Measurements from ENCODE around the gene ADARB2. TPM values are rescaled to one million over a fixed set of nuclear protein-coding genes. Genes with fewer than 3 reads are reported as not detected.

Gene ADARB2
- total and polyA plus RNA-seq, 2 experiments from 2014 or later, result 1.6 to 3.1 TPM

DNA sequence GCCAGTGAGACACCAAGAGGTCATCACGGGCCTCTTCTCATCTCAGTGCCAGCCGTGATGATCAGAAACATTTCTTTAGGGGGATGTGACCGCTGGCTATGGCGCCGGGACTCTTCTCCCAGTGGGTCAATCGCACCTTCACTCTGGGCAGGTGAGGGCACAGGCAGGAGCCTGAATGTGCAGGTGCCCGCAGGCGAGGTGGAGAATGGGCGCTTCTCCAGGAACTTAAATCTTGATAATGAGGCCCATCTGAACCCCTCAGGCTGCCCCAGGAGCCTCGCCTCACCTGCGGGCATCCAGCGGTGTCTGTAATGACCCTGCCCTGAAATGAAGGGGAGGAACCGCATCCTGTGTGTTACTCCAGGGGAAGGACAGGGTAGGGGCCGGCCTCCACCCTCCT, 204.7 kb downstream of the ADARB2 start:
- TF ChIP-seq, protein P1, sequence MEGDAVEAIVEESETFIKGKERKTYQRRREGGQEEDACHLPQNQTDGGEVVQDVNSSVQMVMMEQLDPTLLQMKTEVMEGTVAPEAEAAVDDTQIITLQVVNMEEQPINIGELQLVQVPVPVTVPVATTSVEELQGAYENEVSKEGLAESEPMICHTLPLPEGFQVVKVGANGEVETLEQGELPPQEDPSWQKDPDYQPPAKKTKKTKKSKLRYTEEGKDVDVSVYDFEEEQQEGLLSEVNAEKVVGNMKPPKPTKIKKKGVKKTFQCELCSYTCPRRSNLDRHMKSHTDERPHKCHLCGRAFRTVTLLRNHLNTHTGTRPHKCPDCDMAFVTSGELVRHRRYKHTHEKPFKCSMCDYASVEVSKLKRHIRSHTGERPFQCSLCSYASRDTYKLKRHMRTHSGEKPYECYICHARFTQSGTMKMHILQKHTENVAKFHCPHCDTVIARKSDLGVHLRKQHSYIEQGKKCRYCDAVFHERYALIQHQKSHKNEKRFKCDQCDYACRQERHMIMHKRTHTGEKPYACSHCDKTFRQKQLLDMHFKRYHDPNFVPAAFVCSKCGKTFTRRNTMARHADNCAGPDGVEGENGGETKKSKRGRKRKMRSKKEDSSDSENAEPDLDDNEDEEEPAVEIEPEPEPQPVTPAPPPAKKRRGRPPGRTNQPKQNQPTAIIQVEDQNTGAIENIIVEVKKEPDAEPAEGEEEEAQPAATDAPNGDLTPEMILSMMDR (IDR thresholded peaks at IDR 0.05; ENCODE audit: low read depth, low read length), result no peak
- DNase-seq (ENCODE audit: low read depth in 1 of 2, low spot score in 1 of 2), result no peak
- Histone ChIP-seq H3K27ac (no peak overlapping the region), H3K4me1 (ENCODE audit: low read depth) (no peaks in the 10 kb centered on the region), H3K36me3 (no peaks in the 10 kb centered on the region), H3K27me3 (no peaks in the 10 kb centered on the region), H3K9me3 (ENCODE audit: low read depth) (no peaks in the 10 kb centered on the region), H3K4me3 (no peak overlapping the region)

DNA sequence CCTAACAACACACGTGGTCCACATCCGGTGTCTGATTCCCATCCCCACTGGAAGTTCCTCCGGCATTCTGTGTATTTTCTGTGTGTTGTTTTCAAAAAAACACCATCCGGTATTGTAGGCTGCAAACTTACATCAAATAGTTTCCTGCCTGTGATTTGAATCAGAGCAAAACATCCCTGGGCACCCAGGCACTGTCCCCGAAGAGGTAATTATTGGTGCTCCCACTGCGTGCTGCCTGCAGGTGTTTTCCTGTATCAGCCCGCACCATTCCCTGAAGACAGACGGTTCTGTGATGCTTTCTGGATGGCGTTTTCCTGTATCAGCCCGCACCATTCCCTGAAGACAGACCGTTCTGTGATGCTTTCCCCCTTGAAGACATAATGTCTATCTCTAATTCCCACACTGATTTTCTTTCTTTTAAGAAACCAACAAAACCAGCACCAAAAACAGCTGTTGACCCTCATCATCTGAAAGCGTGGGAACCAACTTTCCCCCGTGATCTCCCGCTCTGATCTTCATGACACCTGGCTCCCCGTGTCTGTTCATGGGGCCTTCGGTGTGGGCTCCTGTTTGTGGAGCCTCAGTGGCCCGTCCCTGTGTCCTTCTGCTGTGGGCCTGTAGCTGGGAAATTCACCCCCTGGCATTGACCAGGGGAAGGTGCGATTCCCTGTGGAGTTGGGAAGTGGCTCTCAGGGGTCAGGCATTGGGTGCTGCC, 205.3 kb downstream of the ADARB2 start:
- H3K27me3 ChIP-seq, result no peaks in the 10 kb centered on the region
- no peaks in the 10 kb centered on the region for H3K9me3 ChIP-seq (ENCODE audit: low read depth)
- H3K4me1 ChIP-seq (ENCODE audit: low read depth), result no peaks in the 10 kb centered on the region
- H3K36me3 ChIP-seq, result no peaks in the 10 kb centered on the region
- H3K27ac ChIP-seq, result no peak overlapping the region
- TF ChIP-seq, protein P1 (IDR thresholded peaks at IDR 0.05; ENCODE audit: low read depth, low read length), result no peak
- H3K4me3 ChIP-seq, result no peak overlapping the region
- DNase-seq (ENCODE audit: low read depth in 1 of 2, low spot score in 1 of 2), result no peak

DNA sequence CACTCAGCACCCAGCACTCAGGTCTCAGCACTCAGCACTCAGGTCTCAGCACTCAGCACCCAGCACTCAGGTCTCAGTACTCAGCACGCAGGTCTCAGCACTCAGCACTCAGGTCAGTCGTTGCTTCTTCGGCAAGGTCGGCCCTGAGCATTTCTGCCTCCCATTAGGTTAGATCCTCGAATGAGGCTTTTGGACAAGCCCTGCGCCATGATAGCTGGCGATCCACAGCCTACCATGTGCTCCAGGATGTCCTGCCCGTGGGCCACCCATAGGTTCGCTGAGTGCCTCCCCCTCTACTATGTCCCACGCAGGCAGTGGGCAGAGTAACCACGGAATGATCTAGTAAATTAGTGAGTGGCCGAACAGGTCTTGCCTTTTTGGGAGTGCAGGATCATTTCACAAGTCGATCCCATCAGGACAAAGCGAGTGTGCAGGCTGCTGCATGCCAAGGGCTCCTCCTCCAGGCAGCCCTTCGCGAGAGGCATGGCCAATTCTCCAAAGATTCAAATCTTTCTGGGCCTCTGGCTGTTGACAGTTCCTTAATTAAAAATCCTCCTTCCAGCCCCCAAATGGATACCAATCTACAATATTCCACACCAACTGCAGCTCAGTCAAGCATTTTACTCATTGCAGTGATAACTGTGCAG, 206.3 kb downstream of the ADARB2 start:
- H3K27ac ChIP-seq, result no peak overlapping the region
- H3K4me1 ChIP-seq (ENCODE audit: low read depth), result no peaks in the 10 kb centered on the region
- H3K9me3 ChIP-seq (ENCODE audit: low read depth), result no peaks in the 10 kb centered on the region
- no peak for DNase-seq (ENCODE audit: low read depth in 1 of 2, low spot score in 1 of 2)
- H3K27me3 ChIP-seq, result no peaks in the 10 kb centered on the region
- no peaks in the 10 kb centered on the region for H3K36me3 ChIP-seq
- H3K4me3 ChIP-seq, result no peak overlapping the region
- TF ChIP-seq, protein P1 (IDR thresholded peaks at IDR 0.05; ENCODE audit: low read depth, low read length), result no peak

DNA sequence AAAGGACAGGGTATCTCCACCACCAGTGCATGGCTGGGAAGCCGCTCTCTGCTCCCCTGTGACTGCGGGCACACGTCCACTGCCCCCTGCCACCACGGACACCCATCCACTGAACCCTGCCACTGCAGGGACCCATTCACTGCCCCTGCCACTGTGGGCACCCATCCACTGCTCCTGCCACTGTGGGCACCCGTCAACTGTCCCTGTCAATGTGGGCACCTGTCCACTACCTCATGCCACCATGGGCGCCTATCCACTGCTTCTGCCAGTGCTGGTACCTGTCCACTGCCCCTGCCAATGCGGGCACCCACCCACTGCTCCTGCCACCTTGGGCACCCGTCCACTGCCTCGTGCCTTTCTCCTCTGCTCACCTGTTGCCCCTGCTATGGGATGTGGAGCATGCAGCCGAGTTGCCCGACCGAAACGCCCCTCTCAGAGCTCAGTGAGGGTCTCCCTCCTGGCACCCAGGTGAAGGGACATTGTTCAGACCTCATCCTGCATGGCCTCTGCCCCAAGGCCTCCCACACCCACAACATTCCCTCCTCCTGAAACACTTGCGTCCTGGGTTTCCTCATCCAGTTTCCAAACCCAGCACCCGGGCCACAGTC, 207.4 kb downstream of the ADARB2 start:
- TF ChIP-seq, protein P1 (IDR thresholded peaks at IDR 0.05; ENCODE audit: low read depth, low read length), result no peak
- Histone ChIP-seq H3K36me3 (no peaks in the 10 kb centered on the region), H3K4me1 (ENCODE audit: low read depth) (no peaks in the 10 kb centered on the region), H3K27me3 (no peaks in the 10 kb centered on the region), H3K27ac (no peak overlapping the region), H3K4me3 (no peak overlapping the region), H3K9me3 (ENCODE audit: low read depth) (no peaks in the 10 kb centered on the region)
- DNase-seq (ENCODE audit: low read depth in 1 of 2, low spot score in 1 of 2), result no peak

DNA sequence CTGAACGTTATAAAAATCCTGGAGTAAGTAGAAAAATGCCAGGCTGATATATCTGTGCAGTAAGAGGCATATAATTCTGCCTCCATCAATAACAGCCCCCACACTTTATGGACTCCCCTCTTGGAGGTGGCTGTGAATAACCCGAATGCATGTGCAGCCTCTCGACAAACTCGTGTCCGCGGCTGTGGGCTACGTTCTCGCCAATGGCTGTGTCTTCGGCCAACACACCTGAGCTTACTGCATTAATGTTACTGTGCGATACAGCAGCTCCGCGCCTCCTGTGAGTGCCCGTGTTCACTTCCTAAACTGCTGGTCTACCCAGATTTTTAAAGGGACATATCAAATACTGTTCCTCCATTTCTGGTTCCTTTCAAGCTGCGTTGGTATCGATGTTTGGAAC, 209.4 kb downstream of the ADARB2 start:
- Histone ChIP-seq H3K36me3 (no peaks in the 10 kb centered on the region), H3K27ac (no peak overlapping the region), H3K4me1 (ENCODE audit: low read depth) (no peaks in the 10 kb centered on the region), H3K9me3 (ENCODE audit: low read depth) (no peaks in the 10 kb centered on the region), H3K4me3 (no peak overlapping the region), H3K27me3 (no peaks in the 10 kb centered on the region)
- no peak for DNase-seq (ENCODE audit: low read depth in 1 of 2, low spot score in 1 of 2)
- TF ChIP-seq, protein P1 (IDR thresholded peaks at IDR 0.05; ENCODE audit: low read depth, low read length), result no peak
